Measurements from ENCODE around the gene CHRNB1.

CHRNB1 gene

GRCh38 chr17:7438656-7439460 is 6.0 kb upstream of the CHRNB1 start:
- DNase-seq = no peak

- no peak for DNase-seq
Observed at GRCh38 chr17:7439462-7440112, 5.3 kb upstream of the CHRNB1 start, which contains the start of gene FGF11. TSS of gene FGF11 (plus strand) at chr17:7439512. CDS start at chr17:7439621, 109 bp downstream.

GRCh38 chr17:7440113-7440833 is 4.6 kb upstream of the CHRNB1 start:
- no peak for DNase-seq

- DNase-seq = no peak
Observed at GRCh38 chr17:7440834-7441195, 4.0 kb upstream of the CHRNB1 start.

GRCh38 chr17:7441266-7441665 is 3.6 kb upstream of the CHRNB1 start:
- no peak for DNase-seq

GRCh38 chr17:7442142-7442541 is 2.7 kb upstream of the CHRNB1 start:
- no peak for DNase-seq

GRCh38 chr17:7443499-7444485 is 1.1 kb upstream of the CHRNB1 start:
- no peak for DNase-seq

- peak; percentile 55 to 78 for DNase-seq
Observed at GRCh38 chr17:7445619-7445968, 733 bp downstream of the CHRNB1 start.

- DNase-seq = no peak
Observed at GRCh38 chr17:7448461-7448860, 3.6 kb downstream of the CHRNB1 start.

GRCh38 chr17:7459961-7460545 is 15.2 kb downstream of the CHRNB1 start:
- no peak for DNase-seq

GRCh38 chr17:7460850-7461660 is 16.2 kb downstream of the CHRNB1 start:
- no peak for DNase-seq

- DNase-seq = no peak
Observed at GRCh38 chr17:7462474-7463371, 17.9 kb downstream of the CHRNB1 start.

- DNase-seq = no peak
Observed at GRCh38 chr17:7463372-7463846, 18.5 kb downstream of the CHRNB1 start.

- DNase-seq = no peak
Observed at GRCh38 chr17:7464081-7464480, 19.2 kb downstream of the CHRNB1 start.

GRCh38 chr17:7465597-7466275 is 20.9 kb downstream of the CHRNB1 start:
- DNase-seq = no peak

- DNase-seq = no peak
Observed at GRCh38 chr17:7466318-7466638, 21.4 kb downstream of the CHRNB1 start.

GRCh38 chr17:7466639-7467341 is 21.9 kb downstream of the CHRNB1 start:
- DNase-seq = no peak

- DNase-seq = no peak
Observed at GRCh38 chr17:7467498-7467897, 22.6 kb downstream of the CHRNB1 start.

- no peak for DNase-seq
Observed at GRCh38 chr17:7468290-7468689, 23.4 kb downstream of the CHRNB1 start.

Data from SHP77 (cell line).